ENCODE results near the gene CIB2.

Gene CIB2

GRCh38 chr15:78065973-78066946, 65.0 kb downstream of the CIB2 start:
- DNase-seq (ENCODE audit: low spot score): no peak

- DNase-seq (ENCODE audit: low spot score): no peak
These were observed 65.9 kb downstream of the CIB2 start for GRCh38 chr15:78065284-78065872.

GRCh38 chr15:78064544-78064943, 66.7 kb downstream of the CIB2 start:
- no peak for DNase-seq (ENCODE audit: low spot score)

- DNase-seq (ENCODE audit: low spot score): no peak
These were observed 67.3 kb downstream of the CIB2 start for GRCh38 chr15:78063970-78064385.

- DNase-seq (ENCODE audit: low spot score): no peak
These were observed 68.0 kb downstream of the CIB2 start for GRCh38 chr15:78063217-78063616.

GRCh38 chr15:78061963-78062427, 69.2 kb downstream of the CIB2 start:
- DNase-seq (ENCODE audit: low spot score): peak; percentile 52

GRCh38 chr15:78060232-78060631, 71.0 kb downstream of the CIB2 start:
- DNase-seq (ENCODE audit: low spot score): no peak

- no peak for DNase-seq (ENCODE audit: low spot score)
These were observed 72.0 kb downstream of the CIB2 start for GRCh38 chr15:78059110-78059839.

GRCh38 chr15:78058401-78058935, 72.8 kb downstream of the CIB2 start:
- DNase-seq (ENCODE audit: low spot score): no peak

- no peak for DNase-seq (ENCODE audit: low spot score)
These were observed 73.4 kb downstream of the CIB2 start for GRCh38 chr15:78057803-78058202.

- no peak for DNase-seq (ENCODE audit: low spot score)
These were observed 74.5 kb downstream of the CIB2 start for GRCh38 chr15:78056714-78057269.

- no peak for DNase-seq (ENCODE audit: low spot score)
These were observed 75.1 kb downstream of the CIB2 start for GRCh38 chr15:78055919-78056713.

- DNase-seq (ENCODE audit: low spot score): no peak
These were observed 76.3 kb downstream of the CIB2 start for GRCh38 chr15:78054966-78055365.
